HG03469 (cell line): ENCODE measurements around the gene EYS.
"Not testable (repeated sequence)": the region's sequence is repeated elsewhere in the genome, so short reads cannot be mapped to it uniquely, and the experiment has no call there.

Experiments
- ATAC-seq: cut with Tn5 transposase; IDR thresholded peaks from one replicate; pipeline ENCODE4 v1.9.1; 2021; ENCODE audit warnings: mild to moderate bottlenecking, moderate library complexity, moderate number of reproducible peaks; ENCODE audit not compliant: unreplicated experiment

EYS gene

GRCh38 chr6:65469650-65470049 is 237.4 kb downstream of the EYS start:
- ATAC-seq: no peak

GRCh38 chr6:65468307-65468706 is 238.7 kb downstream of the EYS start:
- ATAC-seq: no peak

GRCh38 chr6:65461121-65461520 is 245.9 kb downstream of the EYS start:
- ATAC-seq: no peak

GRCh38 chr6:65452333-65452732 is 254.7 kb downstream of the EYS start:
- ATAC-seq: no peak

GRCh38 chr6:65450451-65450850 is 256.6 kb downstream of the EYS start:
- ATAC-seq: no peak

- no peak for ATAC-seq
Measured at GRCh38 chr6:65449926-65450325, 257.1 kb downstream of the EYS start.

GRCh38 chr6:65448866-65449265 is 258.2 kb downstream of the EYS start:
- ATAC-seq: no peak

- ATAC-seq: no peak
Measured at GRCh38 chr6:65436281-65436680, 270.7 kb downstream of the EYS start.

GRCh38 chr6:65416621-65417020 is 290.4 kb downstream of the EYS start:
- ATAC-seq: no peak

- ATAC-seq: no peak
Measured at GRCh38 chr6:65410309-65410708, 296.7 kb downstream of the EYS start.

GRCh38 chr6:65402564-65402963 is 304.5 kb downstream of the EYS start:
- no peak for ATAC-seq

GRCh38 chr6:65399355-65400084 is 307.5 kb downstream of the EYS start:
- no peak for ATAC-seq

- ATAC-seq: no peak
Measured at GRCh38 chr6:65398851-65399250, 308.2 kb downstream of the EYS start.

- ATAC-seq: no peak
Measured at GRCh38 chr6:65350530-65350929, 356.5 kb downstream of the EYS start.

- ATAC-seq: not testable (repeated sequence)
Measured at GRCh38 chr6:65302655-65303054, 404.4 kb downstream of the EYS start.

GRCh38 chr6:65299236-65299635 is 407.8 kb downstream of the EYS start:
- no peak for ATAC-seq

GRCh38 chr6:65295812-65296211 is 411.2 kb downstream of the EYS start:
- no peak for ATAC-seq

GRCh38 chr6:65289491-65289890 is 417.5 kb downstream of the EYS start:
- no peak for ATAC-seq

GRCh38 chr6:65285275-65285674 is 421.8 kb downstream of the EYS start:
- no peak for ATAC-seq

- no peak for ATAC-seq
Measured at GRCh38 chr6:65280060-65280459, 427.0 kb downstream of the EYS start.

- ATAC-seq: no peak
Measured at GRCh38 chr6:65262241-65262640, 444.8 kb downstream of the EYS start.

GRCh38 chr6:65259982-65260381 is 447.0 kb downstream of the EYS start:
- no peak for ATAC-seq

- no peak for ATAC-seq
Measured at GRCh38 chr6:65259059-65259458, 448.0 kb downstream of the EYS start.
